Spinal cord (tissue), 10 donors: ENCODE measurements around the gene CTPS1. TPM values are rescaled to one million over a fixed set of nuclear protein-coding genes. Genes with fewer than 3 reads are reported as not detected.

ENCODE experiments used
- DNase-seq, 6 donors: peaks; one replicate each; pipeline versions ENCODE4 v3.0.0 to v3.0.0-alpha.2; 2013 to 2015; ENCODE audit warnings: low spot score in 6 of 6, low read depth in 4 of 6
- H3K27ac ChIP-seq: one replicate; pipeline ENCODE4 v1.5.1; 2013; ENCODE audit warnings: low read depth, low read length, control low read depth
- H3K27me3 ChIP-seq: one replicate; pipeline ENCODE4 v1.6.1; 2013; ENCODE audit warnings: low read length; ENCODE audit not compliant: control insufficient read depth, insufficient read depth
- H3K36me3 ChIP-seq: one replicate; pipeline ENCODE4 v1.6.1; 2013; ENCODE audit warnings: low read length; ENCODE audit not compliant: control insufficient read depth, insufficient read depth
- H3K4me1 ChIP-seq: one replicate; pipeline ENCODE4 v1.6.1; 2013; ENCODE audit warnings: low read length; ENCODE audit not compliant: control insufficient read depth, insufficient read depth
- H3K4me3 ChIP-seq: one replicate; pipeline ENCODE4 v1.5.1; 2013; ENCODE audit warnings: low read depth, low read length, control low read depth
- H3K9me3 ChIP-seq: one replicate; pipeline ENCODE4 v1.6.1; 2013; ENCODE audit warnings: low read length; ENCODE audit not compliant: control insufficient read depth, insufficient read depth
- WGBS: methylation state at CpG from one replicate; pipeline ENCODE4 v1.1.5; 2013; ENCODE audit warnings: missing lambda C conversion rate; ENCODE audit not compliant: insufficient coverage; 5-methylcytosine and 5-hydroxymethylcytosine counted together
- polyA plus RNA-seq, 2 donors: library from polyadenylated mRNA; unstranded; fragments of 120-200 nt; gene quantifications; one replicate each; pipeline ENCODE4 v1.2.1, GENCODE V29; 2013; ENCODE audit not compliant: insufficient read length in 2 of 2
- total RNA-seq, 2 donors: library from RNA; depleted of rRNA in 1 of 2; stranded (reverse); fragments of 120-200 nt in 1 of 2; fragments of >200 nt in 1 of 2; gene quantifications; one replicate each; pipeline versions ENCODE4 v1.2.3 to v1.2.4, GENCODE V29; 2013 to 2014
- donor health status: healthy.

CTPS1 gene
- total and polyA plus RNA-seq, 4 donors = 20.5 to 34.8 (median 26.9) TPM

DNA sequence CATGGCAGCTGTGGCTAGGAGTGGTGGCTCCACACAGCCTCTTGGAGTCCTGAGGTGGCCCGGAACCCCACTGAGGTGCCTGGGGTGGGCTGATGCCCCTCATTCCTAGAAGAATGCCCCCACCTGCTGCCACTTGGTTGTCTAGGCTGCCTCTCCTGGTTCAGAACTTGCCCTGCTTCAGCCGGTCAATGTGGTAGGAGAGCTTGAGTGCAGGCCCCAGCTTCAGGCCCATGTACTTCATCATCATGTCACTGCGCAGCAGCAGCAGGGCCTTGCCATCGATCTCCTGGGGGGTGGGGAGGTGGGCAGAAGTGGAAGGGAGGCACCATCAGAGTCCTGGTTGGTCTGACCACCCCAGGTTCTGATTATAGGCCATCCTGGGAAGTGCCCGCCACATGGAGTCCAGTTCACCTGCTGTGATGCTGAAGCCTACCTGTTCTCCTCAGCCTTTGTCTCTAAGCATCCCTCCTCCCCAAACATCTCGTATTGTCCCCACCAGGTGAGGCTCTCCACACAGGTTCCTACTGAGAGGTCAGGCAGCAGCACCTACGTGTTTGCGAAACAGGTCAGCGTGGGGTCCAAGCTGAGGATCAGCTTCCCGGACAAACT, 48.6 kb downstream of the CTPS1 start:
- no peak overlapping the region for H3K4me3 ChIP-seq
- peaks cover 74% of the 10 kb centered on the region for H3K36me3 ChIP-seq
- no peaks in the 10 kb centered on the region for H3K9me3 ChIP-seq
- no peak overlapping the region for H3K27ac ChIP-seq
- no peaks in the 10 kb centered on the region for H3K4me1 ChIP-seq
- DNase-seq = no peak
- WGBS = 100% methylated on average over 8 of the region's 10 CpGs
- no peaks in the 10 kb centered on the region for H3K27me3 ChIP-seq

DNA sequence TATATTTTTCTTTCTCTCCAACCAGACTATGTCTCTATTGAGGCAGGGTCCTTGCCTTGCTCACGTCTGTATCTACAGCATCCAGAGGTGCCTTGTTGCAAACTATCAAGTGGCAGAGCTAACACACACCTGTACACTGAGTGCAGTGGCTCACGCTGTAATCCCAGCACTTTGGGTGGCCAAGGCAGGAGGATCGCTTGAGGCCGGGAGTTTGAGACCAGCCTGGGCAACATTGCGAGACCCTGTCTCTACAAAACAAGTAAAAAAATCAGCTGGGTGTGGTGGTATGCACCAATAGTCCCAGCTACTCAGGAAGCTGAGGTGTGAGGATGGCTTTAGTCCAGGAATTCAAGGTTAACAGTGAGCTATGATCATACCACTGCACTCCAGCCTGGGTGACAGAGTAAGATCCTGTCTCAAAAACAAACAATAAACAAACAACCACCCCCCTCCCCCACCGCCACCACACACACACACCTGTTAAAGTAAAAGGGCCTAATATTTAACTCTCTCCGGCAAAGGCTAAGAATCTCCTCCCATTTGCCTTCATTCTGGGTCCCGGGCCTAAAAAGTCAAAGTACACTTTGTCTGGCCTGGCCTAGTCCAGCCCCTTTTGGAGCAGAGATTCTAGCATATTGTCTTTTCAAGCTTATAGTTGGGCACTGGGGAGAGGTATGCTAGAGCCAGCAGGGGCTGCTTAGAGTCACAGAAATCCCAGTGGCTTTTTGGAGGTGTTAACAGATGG, 51.5 kb downstream of the CTPS1 start:
- 95% methylated on average over 8 of the region's 8 CpGs for WGBS
- H3K27ac ChIP-seq = no peak overlapping the region
- H3K27me3 ChIP-seq = no peaks in the 10 kb centered on the region
- peaks cover 61% of the 10 kb centered on the region for H3K36me3 ChIP-seq
- no peak for DNase-seq
- H3K4me3 ChIP-seq = no peak overlapping the region
- H3K9me3 ChIP-seq = no peaks in the 10 kb centered on the region
- H3K4me1 ChIP-seq = no peaks in the 10 kb centered on the region

DNA sequence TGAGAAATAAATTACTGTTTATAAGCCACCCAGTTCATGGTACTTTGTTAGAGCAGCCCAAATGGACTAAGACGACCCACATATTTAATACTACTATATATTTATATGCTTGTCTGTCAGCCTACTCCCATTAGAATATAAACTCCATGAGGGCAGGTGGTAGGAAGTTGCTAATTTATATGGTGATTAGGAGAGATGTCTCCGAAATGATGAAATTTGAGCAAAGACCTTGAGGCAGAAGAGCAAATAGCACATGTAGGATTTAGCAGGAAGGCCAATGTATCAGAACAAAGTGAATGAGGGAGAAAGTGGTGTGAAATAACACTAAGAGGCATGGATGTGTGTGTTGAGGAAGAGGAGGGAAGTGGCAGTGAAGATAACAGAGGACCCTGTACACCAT, 52.7 kb downstream of the CTPS1 start:
- WGBS = 92% methylated on average over 1 of the region's 2 CpGs
- peaks cover 54% of the 10 kb centered on the region for H3K36me3 ChIP-seq
- no peaks in the 10 kb centered on the region for H3K9me3 ChIP-seq

DNA sequence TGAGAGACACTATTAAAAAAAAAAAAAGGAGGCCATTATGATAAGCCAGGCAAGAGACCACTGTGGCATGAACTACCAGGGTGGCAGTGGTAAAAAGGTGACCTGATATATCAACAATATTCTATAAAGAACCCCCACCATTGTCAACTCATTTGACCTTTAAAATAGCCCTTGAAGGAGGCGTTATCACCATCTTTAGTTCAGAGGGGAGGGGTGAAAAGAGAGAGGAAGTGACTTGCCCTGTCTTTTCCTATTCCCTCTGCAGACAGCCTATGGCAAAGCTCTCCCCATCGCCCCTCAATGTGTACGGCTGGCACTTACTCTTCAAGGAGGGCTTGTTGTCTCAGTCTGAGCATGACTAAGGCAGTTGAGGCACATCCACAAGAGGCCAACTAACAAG, 53.8 kb downstream of the CTPS1 start:
- Histone ChIP-seq H3K9me3 (no peaks in the 10 kb centered on the region), H3K4me1 (no peaks in the 10 kb centered on the region), H3K27ac (no peak overlapping the region), H3K4me3 (no peak overlapping the region), H3K36me3 (peaks cover 50% of the 10 kb centered on the region), H3K27me3 (no peaks in the 10 kb centered on the region)
- WGBS = no CpG with 5 or more reads among the region's 3 CpGs
- no peak for DNase-seq

More for the DNA sequence above, 52.7 kb downstream of the CTPS1 start:
- no peaks in the 10 kb centered on the region for H3K4me1 ChIP-seq
- no peak overlapping the region for H3K4me3 ChIP-seq
- DNase-seq = no peak
- no peak overlapping the region for H3K27ac ChIP-seq
- H3K27me3 ChIP-seq = no peaks in the 10 kb centered on the region

DNA sequence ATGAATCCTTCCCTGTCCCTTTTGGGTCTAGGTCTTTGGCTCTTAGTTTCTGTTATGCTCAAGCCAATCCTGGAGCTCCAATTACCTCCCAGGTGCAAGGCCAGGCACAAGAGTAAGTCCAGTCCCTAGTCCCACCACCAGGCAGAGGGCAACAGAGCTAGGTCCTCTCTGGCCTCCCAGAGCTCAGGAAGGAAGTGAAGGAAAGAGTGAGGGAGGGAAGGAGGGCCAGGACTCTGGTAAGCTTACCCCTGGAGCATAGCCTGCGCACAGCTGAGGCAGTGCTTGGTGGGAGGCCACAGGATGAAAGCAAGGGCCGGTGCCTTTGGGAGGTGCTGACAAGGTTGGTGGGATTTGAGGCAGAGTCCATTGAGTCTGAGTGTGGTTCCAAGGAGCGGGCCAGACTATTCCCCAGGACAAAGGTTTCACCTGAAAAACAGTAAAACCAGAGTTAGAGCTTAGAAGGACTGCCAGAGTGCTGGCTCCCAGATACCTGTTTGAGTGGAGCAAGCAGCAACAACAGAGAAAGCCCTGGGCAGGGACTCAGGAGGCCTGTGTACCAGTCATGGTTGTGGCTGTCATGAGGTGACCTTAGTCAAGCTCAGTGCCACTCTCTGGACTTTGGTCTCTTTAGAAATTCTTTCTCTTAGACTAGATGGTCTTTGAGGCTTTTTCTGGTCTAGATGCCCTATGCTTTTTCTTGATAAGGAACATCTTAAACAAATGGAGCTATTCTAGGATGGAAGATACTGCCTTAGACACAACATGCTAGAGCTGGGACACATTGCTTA, 57.8 kb downstream of the CTPS1 start:
- H3K4me3 ChIP-seq = no peak overlapping the region
- 93% methylated on average over 3 of the region's 3 CpGs for WGBS
- no peaks in the 10 kb centered on the region for H3K4me1 ChIP-seq
- H3K27ac ChIP-seq = no peak overlapping the region
- no peaks in the 10 kb centered on the region for H3K27me3 ChIP-seq
- H3K36me3 ChIP-seq = peaks cover 32% of the 10 kb centered on the region
- no peak for DNase-seq
- no peaks in the 10 kb centered on the region for H3K9me3 ChIP-seq

DNA sequence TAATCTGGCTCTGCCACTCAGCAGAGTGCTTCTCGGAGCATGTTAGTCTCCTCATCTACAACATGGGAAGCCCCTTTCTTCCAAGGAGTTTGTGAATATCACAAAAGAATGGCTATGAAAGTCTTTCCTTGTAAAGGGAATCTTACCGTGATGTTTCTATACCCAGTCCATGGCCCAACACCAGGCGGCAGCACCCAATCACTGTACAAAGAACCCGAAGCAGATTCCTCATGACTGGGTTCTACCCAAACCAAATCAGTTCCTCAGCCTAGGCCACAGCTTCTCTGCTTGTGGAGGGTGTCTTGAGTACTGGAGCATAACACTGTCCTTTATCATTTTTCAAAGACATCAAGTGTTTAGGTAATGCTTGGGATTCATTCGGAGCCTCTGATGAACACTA, 58.6 kb downstream of the CTPS1 start:
- Histone ChIP-seq H3K9me3 (no peaks in the 10 kb centered on the region), H3K27ac (no peak overlapping the region), H3K36me3 (peaks cover 26% of the 10 kb centered on the region), H3K27me3 (no peaks in the 10 kb centered on the region), H3K4me3 (no peak overlapping the region), H3K4me1 (no peaks in the 10 kb centered on the region)
- no peak for DNase-seq
- no CpG with 5 or more reads among the region's 5 CpGs for whole genome bisulfite sequencing

DNA sequence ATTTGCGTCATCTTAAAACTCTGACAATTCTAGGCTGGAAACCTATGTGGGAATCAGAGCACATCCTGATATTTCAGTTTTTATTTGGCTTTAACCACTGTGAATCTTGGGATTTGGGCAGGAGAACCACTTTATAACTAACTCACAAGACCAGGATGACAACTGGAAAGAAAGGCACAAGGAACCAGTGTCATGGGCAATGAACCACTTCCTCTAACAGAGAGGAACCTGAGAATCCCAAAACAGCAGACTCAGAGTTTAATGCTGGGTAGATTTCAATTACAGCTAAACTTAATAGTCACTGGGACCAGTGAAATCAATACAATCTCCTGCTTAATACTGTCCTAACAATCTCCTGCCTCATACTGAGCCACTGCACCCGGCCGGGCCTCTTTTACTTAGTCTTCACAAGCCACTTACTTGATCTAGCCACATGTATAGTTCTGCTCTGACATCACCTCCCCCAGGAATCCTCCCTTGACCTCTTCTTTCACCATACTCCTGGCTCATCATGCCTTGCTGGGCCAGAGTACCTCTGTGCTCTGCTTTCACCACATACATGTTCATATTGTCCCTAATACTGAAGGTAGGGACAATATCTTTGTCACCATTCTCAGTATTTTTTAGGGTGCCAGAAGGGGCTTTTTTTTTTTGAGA, 62.2 kb downstream of the CTPS1 start:
- Histone ChIP-seq H3K4me1 (peaks cover 7% of the 10 kb centered on the region), H3K27me3 (no peaks in the 10 kb centered on the region), H3K27ac (no peak overlapping the region), H3K36me3 (peaks cover 33% of the 10 kb centered on the region), H3K4me3 (no peak overlapping the region), H3K9me3 (no peaks in the 10 kb centered on the region)
- no peak for DNase-seq
- 100% methylated on average over 3 of the region's 3 CpGs for WGBS

DNA sequence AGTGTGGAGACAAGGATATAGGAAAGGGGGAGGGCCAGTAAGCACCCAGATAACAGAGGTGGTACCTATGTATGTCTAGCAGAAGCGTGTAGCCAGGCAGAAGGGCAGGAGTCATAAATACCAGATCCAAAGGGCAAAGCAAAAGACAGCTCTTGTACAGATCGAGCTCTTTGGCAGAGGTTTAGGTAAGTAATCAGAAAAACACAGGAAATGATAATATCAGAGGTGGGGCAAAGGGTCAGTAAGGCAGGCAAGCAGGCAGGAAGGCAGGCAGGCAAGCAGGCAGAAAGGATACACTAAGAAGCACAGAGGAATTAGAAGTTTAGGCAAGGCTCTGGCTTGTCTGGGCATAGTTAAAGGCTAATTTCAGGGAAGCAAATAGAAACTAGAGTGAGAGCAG, 64.7 kb downstream of the CTPS1 start:
- no peaks in the 10 kb centered on the region for H3K27me3 ChIP-seq
- WGBS = 92% methylated on average over 2 of the region's 2 CpGs

DNA sequence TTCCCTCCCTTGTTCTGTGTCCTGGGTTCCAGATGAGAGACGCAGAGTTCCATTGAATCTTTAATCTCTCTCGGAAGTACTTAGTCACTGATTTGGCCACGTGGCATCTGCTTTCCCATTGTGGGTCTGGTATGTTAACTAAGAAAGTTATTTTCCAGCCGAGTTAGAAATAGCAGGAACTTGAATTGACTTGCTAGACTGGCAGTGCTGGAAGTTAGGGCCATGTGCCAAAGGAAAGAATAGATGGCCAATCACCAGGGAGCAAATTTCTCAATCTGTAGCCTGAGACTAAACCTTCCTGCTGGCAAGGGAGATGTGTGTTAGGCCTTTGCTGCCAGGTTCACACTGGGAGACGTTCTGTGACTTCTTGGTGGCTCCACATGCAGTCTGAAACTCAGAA, 66.2 kb downstream of the CTPS1 start:
- Histone ChIP-seq H3K4me3 (no peak overlapping the region), H3K27me3 (no peaks in the 10 kb centered on the region), H3K27ac (no peak overlapping the region), H3K4me1 (peaks cover 7% of the 10 kb centered on the region), H3K9me3 (no peaks in the 10 kb centered on the region), H3K36me3 (peaks cover 38% of the 10 kb centered on the region)
- WGBS = 37% methylated on average over 3 of the region's 5 CpGs
- peak in 5 of 6 donors; percentile 5 to 82 (median 28) for DNase-seq

More for the DNA sequence above, 64.7 kb downstream of the CTPS1 start:
- H3K4me3 ChIP-seq = no peak overlapping the region
- H3K36me3 ChIP-seq = peaks cover 36% of the 10 kb centered on the region
- peaks cover 7% of the 10 kb centered on the region for H3K4me1 ChIP-seq
- no peak overlapping the region for H3K27ac ChIP-seq
- H3K9me3 ChIP-seq = no peaks in the 10 kb centered on the region
- no peak for DNase-seq
